ENCODE results near the gene PIK3C2G.
"Not testable (repeated sequence)": the region's sequence is repeated elsewhere in the genome, so short reads cannot be mapped to it uniquely, and the experiment has no call there.

PIK3C2G gene

GRCh38 chr12:18632848-18633247, 371.5 kb downstream of the PIK3C2G start:
- no peak for DNase-seq (ENCODE audit: low spot score)

- DNase-seq (ENCODE audit: low spot score) = no peak
Measured at GRCh38 chr12:18634382-18634781, 373.1 kb downstream of the PIK3C2G start.

- DNase-seq (ENCODE audit: low spot score) = no peak
Measured at GRCh38 chr12:18640321-18640955, 379.1 kb downstream of the PIK3C2G start.

GRCh38 chr12:18643681-18644080, 382.4 kb downstream of the PIK3C2G start:
- no peak for DNase-seq (ENCODE audit: low spot score)

- DNase-seq (ENCODE audit: low spot score) = no peak
Measured at GRCh38 chr12:18644564-18644963, 383.2 kb downstream of the PIK3C2G start.

GRCh38 chr12:18646286-18646890, 385.1 kb downstream of the PIK3C2G start:
- no peak for DNase-seq (ENCODE audit: low spot score)

GRCh38 chr12:18651525-18651924, 390.2 kb downstream of the PIK3C2G start:
- no peak for DNase-seq (ENCODE audit: low spot score)

- no peak for DNase-seq (ENCODE audit: low spot score)
Measured at GRCh38 chr12:18652596-18652995, 391.3 kb downstream of the PIK3C2G start.

- no peak for DNase-seq (ENCODE audit: low spot score)
Measured at GRCh38 chr12:18653465-18653864, 392.1 kb downstream of the PIK3C2G start.

GRCh38 chr12:18655351-18655750, 394.0 kb downstream of the PIK3C2G start:
- no peak for DNase-seq (ENCODE audit: low spot score)

GRCh38 chr12:18658179-18658578, 396.9 kb downstream of the PIK3C2G start:
- DNase-seq (ENCODE audit: low spot score) = no peak

- no peak for DNase-seq (ENCODE audit: low spot score)
Measured at GRCh38 chr12:18658829-18659228, 397.5 kb downstream of the PIK3C2G start.

GRCh38 chr12:18676141-18676540, 414.8 kb downstream of the PIK3C2G start:
- DNase-seq (ENCODE audit: low spot score) = no peak

- DNase-seq (ENCODE audit: low spot score) = no peak
Measured at GRCh38 chr12:18676996-18677588, 415.8 kb downstream of the PIK3C2G start.

- DNase-seq (ENCODE audit: low spot score) = no peak
Measured at GRCh38 chr12:18681818-18682217, 420.5 kb downstream of the PIK3C2G start.

GRCh38 chr12:18683327-18684013, 422.2 kb downstream of the PIK3C2G start:
- no peak for DNase-seq (ENCODE audit: low spot score)

- no peak for DNase-seq (ENCODE audit: low spot score)
Measured at GRCh38 chr12:18684430-18684829, 423.1 kb downstream of the PIK3C2G start.

GRCh38 chr12:18689771-18690170, 428.5 kb downstream of the PIK3C2G start:
- DNase-seq (ENCODE audit: low spot score) = no peak

GRCh38 chr12:18690653-18691052, 429.3 kb downstream of the PIK3C2G start:
- no peak for DNase-seq (ENCODE audit: low spot score)

GRCh38 chr12:18693986-18694385, 432.7 kb downstream of the PIK3C2G start:
- not testable (repeated sequence) for DNase-seq (ENCODE audit: low spot score)

- no peak for DNase-seq (ENCODE audit: low spot score)
Measured at GRCh38 chr12:18696971-18697602, 435.8 kb downstream of the PIK3C2G start.
